ENCODE data around the gene SLC35A5. TPM values are rescaled to one million over a fixed set of nuclear protein-coding genes. Genes with fewer than 3 reads are reported as not detected.
"Not testable (repeated sequence)": the region's sequence is repeated elsewhere in the genome, so short reads cannot be mapped to it uniquely, and the experiment has no call there.

The SLC35A5 gene
- 10 to 100 TPM; 16.1 to 32.1 (median 17.5) TPM for total RNA-seq
- 10 to 100 TPM in 1 of 3 donors, 1 to 10 TPM in 2; 7.2 to 14.5 (median 8.3) TPM for polyA plus RNA-seq

- DNase-seq: peak; percentile 99
- Histone ChIP-seq H3K4me3 (peak within 1 kb of the TSS; percentile 68 to 98 (median 88)), H3K4me1 (peaks cover 0 to 37% (median 27%) of the 10 kb centered on the region in 4 donors), H3K9me3 (no peaks in the 10 kb centered on the region), H3K27me3 (no peaks in the 10 kb centered on the region), H3K27ac (peak within 1 kb of the TSS; percentile 94 to 98 (median 97)), H3K36me3 (peaks cover 0 to 30% (median 0%) of the 10 kb centered on the region in 4 donors)
- 0% methylated on average over 58 of the region's 58 CpGs for WGBS, 2 donors
- intact Hi-C loops (cut with DNase I): loop anchor here (5.0 kb wide), 4 partner anchors 75 to 1185 kb away; partner anchors contain the start of genes ATP6V1A, GTPBP8 and NAA50
- TF ChIP-seq POLR2A (IDR thresholded peaks at IDR 0.05) (peak; percentile 67 to 79), CTCF (IDR thresholded peaks at IDR 0.05) (no peak), POLR2AphosphoS5 (IDR thresholded peaks at IDR 0.05) (peak; percentile 84 to 94 (median 92)), EP300 (IDR thresholded peaks at IDR 0.05) (peak in 1 of 4 donors; percentile 70)
These were observed at the start of gene SLC35A5, which contains the start of gene ATG3 for GRCh38 chr3:112561734-112562529. TSS of gene SLC35A5 (plus strand) at chr3:112562045. CDS start at chr3:112563404, 1,359 bp downstream. TSS of gene ATG3 (minus strand) at chr3:112561962. CDS start at chr3:112561528, 434 bp downstream.

GRCh38 chr3:112512320-112512719 is 49.5 kb upstream of the SLC35A5 start:
- Histone ChIP-seq H3K9me3 (no peaks in the 10 kb centered on the region), H3K4me3 (no peak overlapping the region), H3K4me1 (no peaks in the 10 kb centered on the region), H3K36me3 (no peaks in the 10 kb centered on the region), H3K27me3 (no peaks in the 10 kb centered on the region), H3K27ac (no peak overlapping the region)
- DNase-seq: no peak
- intact Hi-C loops (cut with DNase I): no loop called here
- TF ChIP-seq POLR2AphosphoS5 (IDR thresholded peaks at IDR 0.05): no peak
- TF ChIP-seq CTCF (IDR thresholded peaks at IDR 0.05): no peak
- no peak for TF ChIP-seq POLR2A (IDR thresholded peaks at IDR 0.05)
- no peak for TF ChIP-seq EP300 (IDR thresholded peaks at IDR 0.05)

GRCh38 chr3:112514527-112515128 is 47.2 kb upstream of the SLC35A5 start:
- no peaks in the 10 kb centered on the region for H3K27me3 ChIP-seq
- WGBS, 2 donors: 53 to 61% methylated on average over 2 of the region's 2 CpGs
- intact Hi-C loops (cut with DNase I): no loop called here

GRCh38 chr3:112518970-112519369 is 42.9 kb upstream of the SLC35A5 start:
- H3K4me1 ChIP-seq, H3K27me3 ChIP-seq, H3K9me3 ChIP-seq, DNase-seq, H3K4me3 ChIP-seq, H3K36me3 ChIP-seq, H3K27ac ChIP-seq: not testable (repeated sequence)
- WGBS, 2 donors: 50 to 70% methylated on average over 3 of the region's 3 CpGs
- intact Hi-C loops (cut with DNase I): loop anchor here (2.0 kb wide), 2 partner anchors 192 to 226 kb away; no protein-coding TSS in a partner anchor

More at GRCh38 chr3:112514527-112515128, 47.2 kb upstream of the SLC35A5 start:
- Histone ChIP-seq H3K4me1 (no peaks in the 10 kb centered on the region), H3K4me3 (no peak overlapping the region), H3K9me3 (no peaks in the 10 kb centered on the region), H3K36me3 (no peaks in the 10 kb centered on the region), H3K27ac (no peak overlapping the region)
- DNase-seq: no peak
- no peak for TF ChIP-seq EP300 (IDR thresholded peaks at IDR 0.05)
- no peak for TF ChIP-seq POLR2A (IDR thresholded peaks at IDR 0.05)
- TF ChIP-seq CTCF (IDR thresholded peaks at IDR 0.05): no peak
- no peak for TF ChIP-seq POLR2AphosphoS5 (IDR thresholded peaks at IDR 0.05)

GRCh38 chr3:112519424-112520001 is 42.3 kb upstream of the SLC35A5 start:
- 80 to 88% methylated on average over 2 of the region's 2 CpGs for WGBS, 2 donors
- Histone ChIP-seq H3K27ac (no peak overlapping the region), H3K9me3 (no peaks in the 10 kb centered on the region), H3K4me1 (no peaks in the 10 kb centered on the region), H3K36me3 (no peaks in the 10 kb centered on the region), H3K27me3 (no peaks in the 10 kb centered on the region), H3K4me3 (no peak overlapping the region)
- intact Hi-C loops (cut with DNase I): loop anchor here (2.0 to 10.0 kb wide), 3 partner anchors 193 to 405 kb away; no protein-coding TSS in a partner anchor
- no peak for DNase-seq
- no peak for TF ChIP-seq POLR2A (IDR thresholded peaks at IDR 0.05)
- peak; percentile 34 to 76 (median 66) for TF ChIP-seq CTCF (IDR thresholded peaks at IDR 0.05)

DNA sequence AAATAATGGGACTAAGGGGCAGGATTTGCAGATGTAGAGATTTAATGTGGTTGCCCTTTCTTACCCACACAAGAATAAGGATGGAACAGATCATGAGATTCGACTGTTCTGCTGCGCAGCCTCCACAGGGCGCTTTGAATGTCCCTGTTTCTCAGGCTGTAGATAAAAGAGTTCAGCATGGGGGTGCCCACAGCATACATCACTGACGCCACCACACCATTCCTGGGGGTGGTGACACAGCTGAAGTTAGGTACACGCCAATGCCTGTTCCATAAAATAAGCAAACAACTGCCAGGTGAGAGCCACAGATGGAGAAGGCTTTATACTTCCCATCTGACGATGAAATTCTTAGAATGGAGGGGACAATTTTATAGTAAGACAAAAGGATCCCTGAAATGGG is 37.7 kb upstream of the SLC35A5 start:
- H3K4me3 ChIP-seq, DNase-seq, H3K27ac ChIP-seq, H3K27me3 ChIP-seq, H3K9me3 ChIP-seq, H3K4me1 ChIP-seq: not testable (repeated sequence)
- H3K36me3 ChIP-seq: peaks cover 0 to 23% (median 5%) of the 10 kb centered on the region in 4 donors
- WGBS, 2 donors: 80 to 89% methylated on average over 6 of the region's 6 CpGs
- intact Hi-C loops (cut with DNase I): loop anchor here (10.0 kb wide), 1 partner anchor 409 kb away; no protein-coding TSS in a partner anchor
